GM19467 (cell line): Measurements from ENCODE around the gene CCRL2.
"Not testable (repeated sequence)": the region's sequence is repeated elsewhere in the genome, so short reads cannot be mapped to it uniquely, and the experiment has no call there.

ENCODE experiments used
- ATAC-seq: cut with Tn5 transposase; IDR thresholded peaks from one replicate; pipeline ENCODE4 v1.9.1; 2021; ENCODE audit warnings: mild to moderate bottlenecking, moderate library complexity; ENCODE audit not compliant: unreplicated experiment

Gene CCRL2

GRCh38 chr3:46378426-46378942, 28.6 kb upstream of the CCRL2 start:
- ATAC-seq, result no peak

- ATAC-seq, result no peak
Observed at GRCh38 chr3:46380471-46381221, 26.4 kb upstream of the CCRL2 start.

DNA sequence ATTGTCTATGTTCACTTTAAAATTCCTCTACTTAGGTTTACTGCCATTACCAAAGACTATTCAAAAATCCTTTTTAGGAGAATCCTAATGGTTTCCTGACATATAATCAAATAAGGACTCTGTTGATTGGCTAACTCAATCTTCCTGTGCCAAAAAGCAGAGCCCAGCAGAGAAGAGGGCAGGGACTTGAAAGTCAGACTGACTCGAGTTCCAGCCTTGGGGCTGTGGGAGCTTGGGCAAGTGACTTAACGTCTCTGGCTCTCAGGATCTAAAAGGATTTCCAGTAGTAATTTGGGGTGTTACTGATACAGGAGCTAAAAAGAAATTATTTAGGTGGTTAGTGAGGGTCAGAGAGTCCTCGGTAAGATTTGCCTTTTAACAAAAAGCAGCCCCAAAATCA, 25.4 kb upstream of the CCRL2 start:
- no peak for ATAC-seq

GRCh38 chr3:46383211-46383950, 23.7 kb upstream of the CCRL2 start:
- ATAC-seq, result no peak

GRCh38 chr3:46383951-46384330, 23.1 kb upstream of the CCRL2 start:
- no peak for ATAC-seq

DNA sequence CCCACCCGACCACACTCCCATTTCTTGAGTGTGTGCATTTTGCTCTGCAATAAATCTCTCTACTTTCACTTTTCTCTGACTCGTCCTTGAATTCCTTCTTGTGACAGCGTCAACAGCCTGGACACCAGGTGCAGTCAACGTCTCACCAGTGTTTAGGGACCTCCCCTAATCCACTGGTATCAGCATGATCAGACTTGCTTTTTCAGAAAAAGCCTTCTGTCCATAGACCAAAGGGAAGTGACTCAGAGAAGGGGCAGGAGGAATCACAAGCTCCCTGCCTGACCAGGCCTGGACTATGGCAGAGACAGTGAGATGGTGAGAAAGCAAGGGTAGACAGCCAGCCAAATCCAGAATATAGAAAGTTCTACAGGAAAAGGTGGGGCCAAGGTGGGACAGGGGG, 20.9 kb upstream of the CCRL2 start:
- ATAC-seq, result no peak

GRCh38 chr3:46388847-46389246, 18.2 kb upstream of the CCRL2 start:
- not testable (repeated sequence) for ATAC-seq

DNA sequence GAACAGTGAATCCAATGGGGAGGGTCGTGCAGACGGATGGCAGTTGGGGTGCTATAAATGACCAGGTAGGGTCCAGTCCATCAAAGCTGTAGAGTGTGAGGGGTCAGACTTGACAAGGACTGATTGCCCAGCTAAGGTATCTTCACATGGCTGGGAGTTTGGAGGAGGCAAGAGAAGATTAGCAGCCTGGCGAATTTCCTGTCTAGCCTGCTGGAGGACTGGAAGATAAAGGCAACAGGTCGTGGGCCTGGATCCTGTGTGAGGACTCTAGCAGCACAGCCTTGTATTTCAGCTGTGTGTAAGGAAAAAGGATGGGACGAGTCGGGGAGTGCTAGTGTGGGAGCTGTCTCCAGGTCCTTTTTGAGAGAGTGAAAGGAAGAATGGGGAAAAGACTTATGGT, 17.8 kb upstream of the CCRL2 start:
- ATAC-seq, result no peak

DNA sequence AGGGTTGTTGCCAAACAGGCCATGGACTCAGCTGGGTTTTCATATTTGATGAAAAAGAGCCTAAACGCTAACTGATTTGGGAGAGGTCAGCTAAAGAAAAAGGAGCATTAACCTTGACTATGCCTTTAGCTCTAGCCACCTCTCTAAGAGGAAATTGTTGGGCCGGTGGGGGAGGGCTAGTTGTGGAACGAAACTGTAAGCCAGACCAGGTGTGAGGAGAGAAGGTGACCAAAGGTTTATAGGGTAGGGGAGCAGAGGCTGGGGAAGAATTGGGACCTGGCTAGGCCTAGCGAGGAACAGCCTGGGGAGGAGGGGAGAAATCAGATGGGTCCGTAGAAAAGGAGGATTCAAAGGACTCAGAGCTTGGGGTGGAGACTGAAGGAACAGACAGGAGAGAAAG, 15.5 kb upstream of the CCRL2 start:
- ATAC-seq, result not testable (repeated sequence)

GRCh38 chr3:46393011-46393410, 14.0 kb upstream of the CCRL2 start:
- no peak for ATAC-seq

- no peak for ATAC-seq
Observed at GRCh38 chr3:46393554-46394434, 13.3 kb upstream of the CCRL2 start.

- ATAC-seq, result no peak
Observed at GRCh38 chr3:46395210-46395661, 11.8 kb upstream of the CCRL2 start.

GRCh38 chr3:46395766-46396530, 11.1 kb upstream of the CCRL2 start:
- no peak for ATAC-seq

DNA sequence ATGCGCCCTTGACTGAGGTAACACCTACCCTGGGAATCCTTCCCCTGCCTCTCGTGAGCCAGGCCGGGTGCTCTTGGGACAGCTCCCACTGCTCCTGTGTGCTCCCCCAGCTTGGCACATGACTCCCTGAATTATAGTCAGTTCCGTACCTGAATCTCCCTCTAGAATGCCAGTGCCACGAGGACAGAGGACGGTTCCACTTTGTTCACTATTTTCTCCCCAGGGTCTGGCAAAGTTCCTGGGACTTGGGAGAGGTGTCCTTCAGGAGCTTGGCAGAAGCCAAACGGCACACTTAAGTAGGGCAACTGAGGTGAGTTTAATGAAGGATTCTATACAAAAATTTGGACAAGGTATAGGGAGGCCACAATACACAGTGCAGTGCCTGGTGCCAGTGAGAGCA, 9.9 kb upstream of the CCRL2 start:
- no peak for ATAC-seq

- ATAC-seq, result no peak
Observed at GRCh38 chr3:46398186-46398955, 8.7 kb upstream of the CCRL2 start.

DNA sequence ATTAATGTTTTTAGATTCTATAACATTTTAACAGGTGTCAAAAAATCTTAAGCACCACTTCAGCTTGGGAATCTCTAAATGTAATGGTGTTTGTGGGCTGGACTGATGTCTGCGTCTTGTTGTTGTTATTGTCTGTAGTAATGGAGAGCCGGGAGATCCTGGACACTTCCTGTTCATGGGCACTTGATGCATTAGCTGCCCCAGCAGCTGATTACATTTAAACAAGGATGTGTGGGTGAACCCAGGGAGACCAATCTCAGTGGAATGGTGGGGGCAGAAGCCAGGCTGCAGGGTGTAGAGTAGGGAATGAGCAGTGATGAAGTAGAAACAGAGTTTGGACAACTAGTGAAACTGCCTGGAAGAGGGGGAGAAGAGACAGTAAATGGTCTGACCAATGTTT, 8.0 kb upstream of the CCRL2 start:
- no peak for ATAC-seq

GRCh38 chr3:46399557-46399956, 7.5 kb upstream of the CCRL2 start:
- no peak for ATAC-seq

DNA sequence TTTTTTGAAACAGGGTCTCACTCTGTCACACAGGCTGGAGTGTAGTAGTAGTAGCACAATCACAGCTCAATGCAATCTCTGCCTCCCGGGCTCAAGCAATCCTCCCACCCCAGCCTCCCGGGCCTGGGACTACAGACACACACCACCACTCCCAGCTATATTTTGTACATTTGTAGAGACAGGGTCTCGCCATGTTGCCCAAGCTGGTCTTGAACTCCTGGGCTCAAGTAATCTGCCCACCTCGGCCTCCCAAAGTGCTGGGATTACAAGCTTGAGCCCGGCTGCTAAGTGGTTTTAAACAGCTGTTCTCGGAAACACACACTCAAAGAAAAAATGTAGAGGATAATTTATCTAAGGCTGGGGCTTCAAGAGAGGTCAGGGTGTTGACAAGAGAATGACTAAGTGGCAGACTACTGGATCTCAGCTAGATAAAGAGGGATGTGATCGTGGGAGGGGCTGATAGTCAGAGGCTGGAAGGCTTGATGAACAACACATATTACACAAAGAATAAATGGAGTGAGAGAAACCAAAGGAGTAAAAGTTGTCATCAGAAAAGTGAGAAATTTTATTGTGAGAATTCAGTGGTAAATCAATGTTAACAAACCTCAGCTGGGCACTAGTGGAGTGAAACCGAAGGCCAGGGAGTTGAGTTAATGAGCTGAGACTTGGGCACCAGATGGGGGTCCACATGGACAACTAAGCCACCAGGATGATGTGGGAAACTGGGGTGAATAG, 6.9 kb upstream of the CCRL2 start:
- ATAC-seq, result no peak

GRCh38 chr3:46400846-46401245, 6.2 kb upstream of the CCRL2 start:
- no peak for ATAC-seq
